Mesothelial cell of epicardium (in vitro differentiated cells): Measurements from ENCODE around the gene SH2D5. TPM values are rescaled to one million over a fixed set of nuclear protein-coding genes. Genes with fewer than 3 reads are reported as not detected.

Experiments
- DNase-seq, 2 experiments: peaks; one replicate each; pipeline ENCODE4 v3.0.0; 2021; ENCODE audit warnings: low spot score in 2 of 2; ENCODE audit not compliant: unreplicated experiment in 2 of 2
- H3K27ac Mint-ChIP-seq: 2 replicates; pipeline ENCODE4 v1.8.0; 2021; ENCODE audit warnings: mixed read lengths
- H3K27me3 Mint-ChIP-seq: 2 replicates; pipeline ENCODE4 v1.8.0; 2021; ENCODE audit warnings: low read depth, mixed read lengths
- H3K36me3 Mint-ChIP-seq: 2 replicates; pipeline ENCODE4 v1.8.0; 2021; ENCODE audit warnings: mixed read lengths
- H3K4me1 Mint-ChIP-seq: 2 replicates; pipeline ENCODE4 v1.8.0; 2021; ENCODE audit warnings: mixed read lengths
- H3K4me3 Mint-ChIP-seq: 2 replicates; pipeline ENCODE4 v1.8.0; 2021; ENCODE audit warnings: mild to moderate bottlenecking, moderate library complexity, mixed read lengths
- H3K9me3 Mint-ChIP-seq: 2 replicates; pipeline ENCODE4 v1.8.0; 2021; ENCODE audit warnings: mixed read lengths
- CTCF ChIP-seq: fragments of 200-600 bp; sonication (generic); IDR thresholded peaks from one replicate; pipeline ENCODE4 v1.5.0; 2021; ENCODE audit warnings: antibody characterized with exemption; ENCODE audit not compliant: unreplicated experiment
- total RNA-seq: library from RNA; stranded (reverse); gene quantifications from 3 replicates; pipeline ENCODE4 v1.2.1, GENCODE V29; 2021

SH2D5 gene
- total RNA-seq, 1 donor from 2014 or later = 0.45 TPM

GRCh38 chr1:20702416-20702815, 30.1 kb downstream of the SH2D5 start:
- H3K27ac Mint-ChIP-seq = no peak overlapping the region
- H3K27me3 Mint-ChIP-seq = no peaks in the 10 kb centered on the region
- DNase-seq = no peak
- no peak overlapping the region for H3K4me3 Mint-ChIP-seq
- no peaks in the 10 kb centered on the region for H3K9me3 Mint-ChIP-seq
- no peaks in the 10 kb centered on the region for H3K36me3 Mint-ChIP-seq
- TF ChIP-seq CTCF = peak; percentile 2
- peaks cover 7% of the 10 kb centered on the region for H3K4me1 Mint-ChIP-seq

DNA sequence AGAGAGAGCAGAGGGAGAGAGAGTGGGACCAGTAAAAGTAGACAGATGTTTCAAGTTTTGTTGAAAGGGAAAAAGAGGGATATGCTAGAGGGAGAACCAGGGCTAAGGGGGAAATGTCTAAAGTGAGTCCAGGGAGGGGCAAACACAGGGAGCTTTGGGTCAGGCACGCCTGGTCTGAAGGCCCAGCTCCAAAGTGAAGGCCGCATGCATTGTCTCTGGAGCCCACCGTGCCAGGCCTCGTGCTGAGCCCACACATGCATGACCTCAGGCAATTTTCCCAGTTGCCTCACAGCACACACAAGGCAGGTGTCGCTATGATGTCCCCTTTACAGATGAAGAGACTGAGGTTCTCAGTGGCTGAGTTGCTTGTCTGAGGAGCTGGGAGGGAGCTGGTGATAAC, 30.7 kb downstream of the SH2D5 start:
- Mint-ChIP-seq H3K4me1 (peaks cover 10% of the 10 kb centered on the region), H3K36me3 (no peaks in the 10 kb centered on the region), H3K27ac (no peak overlapping the region), H3K9me3 (no peaks in the 10 kb centered on the region), H3K27me3 (no peaks in the 10 kb centered on the region), H3K4me3 (no peak overlapping the region)
- DNase-seq = no peak
- no peak for TF ChIP-seq CTCF

DNA sequence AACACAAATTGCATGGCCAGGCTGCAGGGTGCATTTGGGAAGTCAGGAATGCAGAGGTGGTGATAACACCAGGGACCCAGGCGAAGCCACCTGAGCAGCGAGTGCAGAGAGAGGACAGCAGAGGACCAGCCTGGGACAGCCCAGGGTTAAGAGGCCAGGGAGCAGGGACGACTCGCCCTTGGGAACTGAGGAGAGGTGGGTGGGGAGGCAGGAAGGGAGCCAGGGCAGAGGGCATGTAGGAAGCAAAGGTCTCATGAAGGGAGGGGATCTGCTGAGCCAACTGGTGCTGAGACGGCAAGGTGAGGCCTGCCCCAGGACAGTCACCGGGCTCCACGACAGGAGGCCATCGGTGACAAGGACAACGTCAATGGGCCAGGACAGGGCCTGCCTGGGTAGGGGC, 31.1 kb downstream of the SH2D5 start:
- H3K9me3 Mint-ChIP-seq = no peaks in the 10 kb centered on the region
- H3K4me3 Mint-ChIP-seq = no peak overlapping the region
- TF ChIP-seq CTCF = no peak
- no peaks in the 10 kb centered on the region for H3K36me3 Mint-ChIP-seq
- H3K27ac Mint-ChIP-seq = no peak overlapping the region
- no peak for DNase-seq
- H3K4me1 Mint-ChIP-seq = peaks cover 11% of the 10 kb centered on the region
- no peaks in the 10 kb centered on the region for H3K27me3 Mint-ChIP-seq

DNA sequence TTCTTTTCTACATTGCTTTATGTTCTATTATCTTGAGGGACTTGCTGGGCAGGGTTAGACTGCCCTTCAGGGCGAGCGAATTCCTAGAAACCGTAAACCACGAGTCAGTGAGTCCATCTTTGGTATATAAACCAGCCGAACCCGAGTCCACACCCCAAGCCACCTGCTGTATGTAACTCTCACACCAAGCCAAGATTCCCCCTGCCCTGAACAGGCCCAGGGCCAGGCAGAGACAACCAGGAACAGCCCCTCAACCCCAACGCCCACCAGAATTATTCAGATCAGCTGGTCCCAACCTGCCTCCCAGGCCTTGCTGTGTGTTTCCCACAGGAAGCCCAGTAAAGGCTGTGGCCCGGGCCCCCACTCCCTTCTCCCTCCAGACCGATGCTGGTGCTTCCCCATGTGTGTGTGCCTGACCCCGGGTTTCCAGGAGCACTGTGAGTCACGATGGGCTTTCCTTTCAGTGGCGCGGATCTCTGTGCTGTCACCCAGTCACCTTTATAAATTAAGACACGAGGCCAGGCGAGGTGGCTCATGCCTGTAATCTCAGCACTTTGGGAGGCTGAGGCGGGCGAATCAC, 31.8 kb downstream of the SH2D5 start:
- no peak for DNase-seq
- H3K27ac Mint-ChIP-seq = no peak overlapping the region
- H3K9me3 Mint-ChIP-seq = no peaks in the 10 kb centered on the region
- peaks cover 13% of the 10 kb centered on the region for H3K4me1 Mint-ChIP-seq
- no peak overlapping the region for H3K4me3 Mint-ChIP-seq
- H3K36me3 Mint-ChIP-seq = no peaks in the 10 kb centered on the region
- no peak for TF ChIP-seq CTCF
- peaks cover 2% of the 10 kb centered on the region for H3K27me3 Mint-ChIP-seq

- Mint-ChIP-seq H3K27me3 (peaks cover 2% of the 10 kb centered on the region), H3K4me1 (peaks cover 13% of the 10 kb centered on the region), H3K9me3 (no peaks in the 10 kb centered on the region), H3K36me3 (no peaks in the 10 kb centered on the region), H3K27ac (no peak overlapping the region), H3K4me3 (no peak overlapping the region)
- no peak for DNase-seq
- TF ChIP-seq CTCF = no peak
Observed at GRCh38 chr1:20699558-20699957, 32.9 kb downstream of the SH2D5 start.
